ENCODE data around the gene DIS3L2. TPM values are rescaled to one million over a fixed set of nuclear protein-coding genes. Genes with fewer than 3 reads are reported as not detected.

The DIS3L2 gene
- total RNA-seq, 1 experiment from 2014 or later = 28.5 TPM

GRCh38 chr2:231960810-231961348 lies 634 bp upstream of the DIS3L2 start:
- Mint-ChIP-seq H3K4me3 (peak overlapping the region; percentile 79), H3K27me3 (ENCODE audit: low read depth) (peaks cover 16% of the 10 kb centered on the region), H3K4me1 (peaks cover 8% of the 10 kb centered on the region), H3K9me3 (peaks cover 6% of the 10 kb centered on the region), H3K36me3 (no peaks in the 10 kb centered on the region), H3K27ac (peak overlapping the region; percentile 54)
- POLR2A ChIA-PET = interaction anchor here (0.7 to 1.0 kb wide), 2 partner anchors 30 to 137 kb away, joined by 3 to 4 read pairs; no protein-coding TSS in a partner anchor
- TF ChIP-seq USF2 (CRISPR knock-in tag; IDR thresholded peaks at IDR 0.05) = no peak
- TF ChIP-seq MXD4 (CRISPR knock-in tag; IDR thresholded peaks at IDR 0.05; ENCODE audit: borderline replicate concordance) = no peak
- TF ChIP-seq ZNF121 (CRISPR knock-in tag; IDR thresholded peaks at IDR 0.05) = no peak
- no peak for TF ChIP-seq ETV6 (CRISPR knock-in tag; IDR thresholded peaks at IDR 0.05)
- no peak for TF ChIP-seq GRHL2 (CRISPR knock-in tag; IDR thresholded peaks at IDR 0.05; ENCODE audit: insufficient replicate concordance, severe bottlenecking)
- no peak for TF ChIP-seq AR (CRISPR knock-in tag; IDR thresholded peaks at IDR 0.05)
- TF ChIP-seq ELF4 (CRISPR knock-in tag; IDR thresholded peaks at IDR 0.05; ENCODE audit: low read depth) = no peak
- TF ChIP-seq ESRRA (CRISPR knock-in tag; IDR thresholded peaks at IDR 0.05; ENCODE audit: borderline replicate concordance) = no peak
- TF ChIP-seq, protein P1, sequence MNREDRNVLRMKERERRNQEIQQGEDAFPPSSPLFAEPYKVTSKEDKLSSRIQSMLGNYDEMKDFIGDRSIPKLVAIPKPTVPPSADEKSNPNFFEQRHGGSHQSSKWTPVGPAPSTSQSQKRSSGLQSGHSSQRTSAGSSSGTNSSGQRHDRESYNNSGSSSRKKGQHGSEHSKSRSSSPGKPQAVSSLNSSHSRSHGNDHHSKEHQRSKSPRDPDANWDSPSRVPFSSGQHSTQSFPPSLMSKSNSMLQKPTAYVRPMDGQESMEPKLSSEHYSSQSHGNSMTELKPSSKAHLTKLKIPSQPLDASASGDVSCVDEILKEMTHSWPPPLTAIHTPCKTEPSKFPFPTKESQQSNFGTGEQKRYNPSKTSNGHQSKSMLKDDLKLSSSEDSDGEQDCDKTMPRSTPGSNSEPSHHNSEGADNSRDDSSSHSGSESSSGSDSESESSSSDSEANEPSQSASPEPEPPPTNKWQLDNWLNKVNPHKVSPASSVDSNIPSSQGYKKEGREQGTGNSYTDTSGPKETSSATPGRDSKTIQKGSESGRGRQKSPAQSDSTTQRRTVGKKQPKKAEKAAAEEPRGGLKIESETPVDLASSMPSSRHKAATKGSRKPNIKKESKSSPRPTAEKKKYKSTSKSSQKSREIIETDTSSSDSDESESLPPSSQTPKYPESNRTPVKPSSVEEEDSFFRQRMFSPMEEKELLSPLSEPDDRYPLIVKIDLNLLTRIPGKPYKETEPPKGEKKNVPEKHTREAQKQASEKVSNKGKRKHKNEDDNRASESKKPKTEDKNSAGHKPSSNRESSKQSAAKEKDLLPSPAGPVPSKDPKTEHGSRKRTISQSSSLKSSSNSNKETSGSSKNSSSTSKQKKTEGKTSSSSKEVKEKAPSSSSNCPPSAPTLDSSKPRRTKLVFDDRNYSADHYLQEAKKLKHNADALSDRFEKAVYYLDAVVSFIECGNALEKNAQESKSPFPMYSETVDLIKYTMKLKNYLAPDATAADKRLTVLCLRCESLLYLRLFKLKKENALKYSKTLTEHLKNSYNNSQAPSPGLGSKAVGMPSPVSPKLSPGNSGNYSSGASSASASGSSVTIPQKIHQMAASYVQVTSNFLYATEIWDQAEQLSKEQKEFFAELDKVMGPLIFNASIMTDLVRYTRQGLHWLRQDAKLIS (CRISPR knock-in tag; IDR thresholded peaks at IDR 0.05; ENCODE audit: borderline replicate concordance) = no peak
- no peak for TF ChIP-seq RORB (CRISPR knock-in tag; IDR thresholded peaks at IDR 0.05)
- no peak for TF ChIP-seq ATF6 (CRISPR knock-in tag; IDR thresholded peaks at IDR 0.05)
- TF ChIP-seq ZSCAN18 (CRISPR knock-in tag; IDR thresholded peaks at IDR 0.05) = no peak
- TF ChIP-seq, protein P2, sequence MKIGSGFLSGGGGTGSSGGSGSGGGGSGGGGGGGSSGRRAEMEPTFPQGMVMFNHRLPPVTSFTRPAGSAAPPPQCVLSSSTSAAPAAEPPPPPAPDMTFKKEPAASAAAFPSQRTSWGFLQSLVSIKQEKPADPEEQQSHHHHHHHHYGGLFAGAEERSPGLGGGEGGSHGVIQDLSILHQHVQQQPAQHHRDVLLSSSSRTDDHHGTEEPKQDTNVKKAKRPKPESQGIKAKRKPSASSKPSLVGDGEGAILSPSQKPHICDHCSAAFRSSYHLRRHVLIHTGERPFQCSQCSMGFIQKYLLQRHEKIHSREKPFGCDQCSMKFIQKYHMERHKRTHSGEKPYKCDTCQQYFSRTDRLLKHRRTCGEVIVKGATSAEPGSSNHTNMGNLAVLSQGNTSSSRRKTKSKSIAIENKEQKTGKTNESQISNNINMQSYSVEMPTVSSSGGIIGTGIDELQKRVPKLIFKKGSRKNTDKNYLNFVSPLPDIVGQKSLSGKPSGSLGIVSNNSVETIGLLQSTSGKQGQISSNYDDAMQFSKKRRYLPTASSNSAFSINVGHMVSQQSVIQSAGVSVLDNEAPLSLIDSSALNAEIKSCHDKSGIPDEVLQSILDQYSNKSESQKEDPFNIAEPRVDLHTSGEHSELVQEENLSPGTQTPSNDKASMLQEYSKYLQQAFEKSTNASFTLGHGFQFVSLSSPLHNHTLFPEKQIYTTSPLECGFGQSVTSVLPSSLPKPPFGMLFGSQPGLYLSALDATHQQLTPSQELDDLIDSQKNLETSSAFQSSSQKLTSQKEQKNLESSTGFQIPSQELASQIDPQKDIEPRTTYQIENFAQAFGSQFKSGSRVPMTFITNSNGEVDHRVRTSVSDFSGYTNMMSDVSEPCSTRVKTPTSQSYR (CRISPR knock-in tag; IDR thresholded peaks at IDR 0.05) = no peak
- TF ChIP-seq MYBL2 (CRISPR knock-in tag; IDR thresholded peaks at IDR 0.05) = no peak
- no peak for TF ChIP-seq JUN (CRISPR knock-in tag; IDR thresholded peaks at IDR 0.05)
- TF ChIP-seq, protein P3, sequence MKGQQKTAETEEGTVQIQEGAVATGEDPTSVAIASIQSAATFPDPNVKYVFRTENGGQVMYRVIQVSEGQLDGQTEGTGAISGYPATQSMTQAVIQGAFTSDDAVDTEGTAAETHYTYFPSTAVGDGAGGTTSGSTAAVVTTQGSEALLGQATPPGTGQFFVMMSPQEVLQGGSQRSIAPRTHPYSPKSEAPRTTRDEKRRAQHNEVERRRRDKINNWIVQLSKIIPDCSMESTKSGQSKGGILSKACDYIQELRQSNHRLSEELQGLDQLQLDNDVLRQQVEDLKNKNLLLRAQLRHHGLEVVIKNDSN (CRISPR knock-in tag; IDR thresholded peaks at IDR 0.05) = no peak
- no peak for TF ChIP-seq TCF7 (CRISPR knock-in tag; IDR thresholded peaks at IDR 0.05; ENCODE audit: low read depth)
- no peak for TF ChIP-seq ZNF396 (CRISPR knock-in tag; IDR thresholded peaks at IDR 0.05; ENCODE audit: borderline replicate concordance)
- TF ChIP-seq NFE2L1 (CRISPR knock-in tag; IDR thresholded peaks at IDR 0.05) = no peak
- TF ChIP-seq NFYB (CRISPR knock-in tag; conservative IDR thresholded peaks at IDR 0.05; ENCODE audit: low read depth) = no peak
- DNase-seq (ENCODE audit: low spot score) = no peak
- no peak; the same call in 1 of the 2 replicates for ATAC-seq
- CTCF ChIA-PET = interaction anchor here (2.9 kb wide), 1 partner anchor 35 kb away, joined by 10 read pairs; the partner anchor contains the start of gene NPPC

Data from WTC11 (cell line).